OCI-M2 (cell line): ENCODE measurements around the gene RALGPS2.

Source experiments
- DNase-seq: peaks from one replicate; lab custom pipeline; 2025; ENCODE audit not compliant: unreplicated experiment; lab: John Stamatoyannopoulos, UW

Gene RALGPS2

GRCh38 chr1:178862416-178862815 lies 137.4 kb downstream of the RALGPS2 start:
- no peak for DNase-seq

- DNase-seq = no peak
These were observed 137.8 kb downstream of the RALGPS2 start for GRCh38 chr1:178862864-178863263.

DNA sequence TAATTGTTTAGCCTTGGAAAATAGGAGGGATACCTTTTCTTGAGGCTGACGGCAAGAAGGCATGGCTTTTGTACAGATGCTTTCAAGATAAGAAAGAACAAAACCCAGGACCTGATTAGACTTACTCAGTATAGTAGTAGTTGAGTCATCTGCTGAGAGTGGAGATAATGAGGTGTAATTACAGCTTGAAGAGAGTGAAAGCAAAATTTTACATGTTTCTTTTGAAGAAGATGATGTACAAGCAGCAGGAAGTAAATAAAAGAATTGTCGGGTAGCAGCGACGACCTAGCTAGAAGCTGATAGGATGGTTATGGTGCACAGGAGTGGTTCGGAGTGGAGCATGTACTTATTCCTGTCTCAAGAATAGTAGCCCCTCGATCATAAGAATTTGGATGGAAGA lies 139.3 kb downstream of the RALGPS2 start:
- no peak for DNase-seq

- no peak for DNase-seq
These were observed 142.6 kb downstream of the RALGPS2 start for GRCh38 chr1:178867670-178868069.

GRCh38 chr1:178868706-178869105 lies 143.7 kb downstream of the RALGPS2 start:
- DNase-seq = no peak

- no peak for DNase-seq
These were observed 144.2 kb downstream of the RALGPS2 start for GRCh38 chr1:178869119-178869697.

GRCh38 chr1:178870221-178870620 lies 145.2 kb downstream of the RALGPS2 start:
- DNase-seq = no peak

DNA sequence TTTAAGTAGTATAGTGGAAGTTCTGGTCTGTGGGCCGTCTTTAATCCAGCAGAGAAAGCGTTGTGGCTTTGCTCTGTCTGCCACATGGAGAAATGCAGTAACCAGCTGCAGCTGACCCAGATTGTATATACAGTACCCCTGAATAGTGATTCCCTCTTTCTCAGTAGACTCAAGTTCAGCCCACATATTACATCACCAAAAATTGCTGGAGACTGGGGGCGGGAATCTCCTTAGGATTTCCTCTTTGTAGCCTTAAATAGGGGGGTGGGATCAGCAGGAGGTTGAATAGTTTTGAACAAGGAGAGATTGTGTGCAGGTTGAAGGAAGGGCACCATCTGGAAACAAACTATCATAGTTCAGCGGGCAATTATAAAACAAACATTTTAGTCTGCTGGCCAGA lies 145.9 kb downstream of the RALGPS2 start, which contains the start of gene ANGPTL1:
Gene ANGPTL1 (minus strand): TSS at position 134 of the 400 bp plus-strand sequence. CDS start 5,301 bp downstream, outside the sequence.
- DNase-seq = no peak

GRCh38 chr1:178871551-178872320 lies 146.7 kb downstream of the RALGPS2 start:
- no peak for DNase-seq

DNA sequence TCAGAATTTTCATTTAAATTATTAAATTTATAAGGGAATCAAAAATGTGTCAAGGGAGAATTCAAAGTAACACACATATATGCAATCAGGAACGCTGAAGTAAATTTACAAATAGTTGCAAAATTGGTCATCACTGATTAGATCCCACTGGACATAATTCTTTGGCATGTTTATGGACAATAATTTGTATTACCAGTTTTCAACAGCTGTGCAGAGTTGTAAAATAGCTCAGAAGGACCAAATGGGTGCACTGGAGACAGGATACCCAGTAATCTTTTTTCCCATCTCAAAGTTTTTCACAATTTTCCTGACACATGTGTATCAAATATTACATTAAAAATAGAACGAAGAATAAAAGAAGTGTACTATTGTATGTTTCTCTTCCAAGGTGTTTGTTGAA lies 149.9 kb downstream of the RALGPS2 start:
- no peak for DNase-seq

DNA sequence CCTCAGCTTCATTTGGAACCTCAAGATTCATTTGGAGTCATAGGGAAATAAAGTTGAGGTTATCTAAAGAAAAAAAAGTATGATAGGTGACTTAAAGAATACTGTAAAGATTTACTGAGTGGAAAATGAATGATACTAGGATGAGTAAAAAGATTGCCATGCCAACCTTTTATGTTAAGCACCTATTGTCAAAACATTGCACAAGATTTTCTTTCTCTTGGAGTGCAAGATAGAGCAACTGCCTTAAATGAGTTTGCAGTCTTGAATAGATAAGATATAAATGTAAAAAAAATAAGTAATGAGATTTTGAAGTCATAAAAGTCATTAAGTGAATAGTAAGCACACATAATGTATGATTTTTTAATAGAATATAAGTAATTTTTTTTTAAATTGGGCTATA lies 150.9 kb downstream of the RALGPS2 start:
- DNase-seq = no peak

- DNase-seq = no peak
These were observed 152.9 kb downstream of the RALGPS2 start for GRCh38 chr1:178877896-178878295.

DNA sequence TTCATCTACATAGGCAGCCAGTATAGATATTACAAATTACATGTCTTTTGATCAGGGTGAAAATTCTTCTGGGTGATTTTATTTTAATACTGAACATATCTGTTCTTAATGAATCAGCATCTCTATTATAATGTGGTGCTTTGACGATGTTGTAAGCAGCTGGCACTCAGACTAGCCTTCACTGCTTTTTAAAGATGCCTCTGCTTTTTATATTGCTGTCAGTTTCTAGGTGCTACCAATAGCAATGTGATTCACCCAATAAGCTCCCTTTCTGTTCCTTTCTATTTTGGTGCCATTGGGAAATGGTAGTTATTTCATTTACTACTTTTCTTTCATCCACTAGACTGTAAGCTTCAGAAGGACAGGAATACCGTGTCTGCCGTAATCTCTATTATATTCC lies 156.9 kb downstream of the RALGPS2 start:
- no peak for DNase-seq

- DNase-seq = no peak
These were observed 160.8 kb downstream of the RALGPS2 start for GRCh38 chr1:178885869-178886268.

- no peak for DNase-seq
These were observed 161.5 kb downstream of the RALGPS2 start for GRCh38 chr1:178886551-178886950.

DNA sequence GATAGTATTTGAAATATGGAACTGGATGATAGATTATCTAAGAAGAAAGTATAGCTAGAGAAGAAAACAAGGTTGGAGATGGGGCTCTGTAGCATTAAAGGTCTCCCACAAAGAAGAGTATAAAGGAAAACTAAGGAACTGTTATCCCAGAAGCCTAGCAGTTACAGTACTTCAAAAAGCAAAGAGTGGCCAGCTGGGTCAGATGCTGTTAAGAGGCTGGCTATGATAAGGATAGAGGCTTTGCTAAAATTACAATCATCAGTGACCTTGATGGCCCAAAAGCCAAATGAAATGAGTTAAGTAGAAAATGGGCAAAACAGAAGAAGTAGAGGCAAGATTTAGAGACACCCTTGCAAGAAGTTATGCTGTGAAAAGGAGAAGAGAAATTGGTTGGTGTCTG lies 170.9 kb downstream of the RALGPS2 start:
- no peak for DNase-seq

DNA sequence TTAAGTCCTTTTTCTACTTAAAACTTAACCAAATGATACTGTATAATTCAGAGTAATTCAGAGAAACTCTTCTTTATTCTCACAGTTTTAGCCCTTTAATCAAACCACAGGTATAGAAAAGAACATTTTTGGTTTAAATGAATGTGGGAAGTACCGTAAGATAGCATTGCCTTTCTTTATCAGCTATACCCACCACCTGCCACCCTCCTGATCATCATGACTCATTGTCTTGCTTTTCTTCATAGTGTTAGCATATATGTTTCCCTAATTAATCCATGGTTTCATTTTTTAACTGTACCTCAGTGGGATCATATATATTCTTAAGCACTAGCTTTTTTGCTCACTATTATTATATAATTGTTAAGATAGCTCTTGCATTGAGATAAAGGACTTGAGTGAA lies 173.4 kb downstream of the RALGPS2 start:
- no peak for DNase-seq

DNA sequence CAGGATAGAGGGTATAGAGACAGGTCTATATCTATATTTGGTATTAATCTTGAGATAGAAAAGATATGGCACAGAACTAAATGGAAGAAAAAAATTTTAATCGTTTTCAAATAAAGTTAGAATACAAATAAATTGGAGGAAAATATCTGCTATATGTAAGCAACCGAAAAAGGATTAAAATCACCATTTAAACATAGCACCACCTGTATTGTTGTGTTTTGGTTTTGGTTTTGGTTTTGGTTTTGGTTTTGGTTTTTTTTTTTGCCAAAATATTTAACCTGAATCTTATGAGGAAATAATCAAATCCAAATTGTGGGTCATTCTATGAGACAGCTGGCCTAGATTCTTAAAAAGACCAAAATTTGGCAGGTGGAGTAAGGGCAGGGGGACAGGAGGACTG lies 174.4 kb downstream of the RALGPS2 start:
- DNase-seq = no peak

DNA sequence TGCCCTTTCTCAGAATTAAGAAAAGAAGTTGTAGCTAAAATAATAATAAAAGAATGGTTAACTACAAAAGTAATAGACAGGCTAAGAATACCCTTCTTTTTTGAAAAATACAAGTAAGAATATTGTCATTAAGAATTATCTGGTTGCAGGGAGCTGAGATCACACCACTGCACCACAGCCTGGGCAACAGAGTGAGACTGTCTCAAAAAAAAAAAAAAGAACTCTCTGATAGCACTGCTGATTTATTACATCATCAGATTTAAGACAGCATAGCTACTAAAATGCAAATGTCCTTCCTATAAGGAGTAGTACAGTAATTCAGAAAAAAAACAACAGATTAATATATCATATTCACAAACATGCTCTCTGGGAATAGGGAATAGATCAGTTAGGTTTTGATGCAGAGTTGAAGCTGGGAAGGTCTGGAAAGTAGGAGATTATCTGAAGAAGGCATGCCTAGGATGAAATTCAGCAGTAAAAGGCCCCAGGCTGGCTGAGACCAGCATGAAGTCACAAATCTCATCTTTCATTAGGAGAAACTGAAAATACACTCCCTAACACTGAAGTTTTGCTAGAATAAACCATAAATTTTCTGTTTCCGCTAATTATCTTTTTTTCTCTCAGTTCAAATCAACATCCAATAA lies 176.6 kb downstream of the RALGPS2 start:
- DNase-seq = no peak

GRCh38 chr1:178908358-178908757 lies 183.3 kb downstream of the RALGPS2 start:
- DNase-seq = no peak

DNA sequence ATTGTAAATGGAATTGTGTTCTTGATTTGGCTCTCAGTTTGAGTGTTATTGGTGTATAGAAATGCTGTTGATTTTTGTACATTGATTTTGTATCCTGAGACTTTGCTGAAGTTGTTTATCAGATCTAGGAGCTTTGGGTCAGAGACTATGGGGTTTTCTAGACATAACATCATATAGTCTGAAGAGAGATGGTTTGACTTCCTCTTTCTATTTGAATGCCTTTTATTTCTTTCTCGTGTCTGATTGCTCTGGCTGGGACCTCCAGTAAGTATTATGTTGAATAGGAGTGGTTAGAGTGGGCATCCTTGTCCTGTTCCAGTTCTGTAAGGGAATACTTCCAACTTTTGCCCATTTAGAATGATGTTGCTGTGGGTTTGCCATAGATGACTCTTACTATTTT lies 185.0 kb downstream of the RALGPS2 start:
- no peak for DNase-seq

DNA sequence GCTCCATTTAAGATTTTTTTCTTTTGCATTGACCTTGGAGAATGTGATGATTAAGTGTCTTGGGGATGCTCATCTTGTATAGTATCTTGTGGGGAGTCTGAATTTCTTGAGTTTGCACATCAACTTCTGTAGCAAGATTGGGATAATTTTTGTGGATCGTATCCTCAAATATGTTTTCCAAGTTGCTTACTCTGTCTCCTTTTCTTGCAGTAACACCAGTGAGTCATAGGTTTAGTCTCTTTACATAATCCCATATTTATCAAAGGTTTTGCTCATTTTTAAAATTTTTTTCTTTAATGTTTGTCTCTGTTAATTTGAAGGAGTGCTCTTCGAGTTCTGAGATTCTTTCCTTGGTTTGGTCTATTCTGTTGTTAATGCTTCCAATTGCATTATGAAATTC lies 187.6 kb downstream of the RALGPS2 start:
- no peak for DNase-seq
